Naive B cell (primary cell): ENCODE measurements around the gene MFN1. TPM values are rescaled to one million over a fixed set of nuclear protein-coding genes. Genes with fewer than 3 reads are reported as not detected.
A peak's percentile ranks its signal among the peaks of the same experiment; 100 is the strongest.

Source experiments
- ATAC-seq, 2 donors: fragments of 150-1000 bp; cut with Tn5 transposase; 2 replicates each; pipeline ENCODE4 v1.10.0; 2021; ENCODE audit warnings: low read depth in 2 of 2, mild to moderate bottlenecking in 2 of 2, moderate library complexity in 2 of 2
- DNase-seq: peaks from one replicate; pipeline ENCODE4 v3.0.0; 2022
- H3K27ac Mint-ChIP-seq, 6 donors: one replicate each; pipeline ENCODE4 v1.8.0; 2020 to 2022; ENCODE audit warnings: mild to moderate bottlenecking in 6 of 6, mixed read lengths in 6 of 6, moderate library complexity in 5 of 6, inconsistent platforms in 2 of 6
- H3K27me3 Mint-ChIP-seq, 3 donors: one replicate each; pipeline ENCODE4 v1.8.0; 2021 to 2022; ENCODE audit warnings: mixed read lengths in 3 of 3, mild to moderate bottlenecking in 1 of 3
- H3K36me3 Mint-ChIP-seq, 2 donors: one replicate each; pipeline ENCODE4 v1.8.0; 2020 to 2022; ENCODE audit warnings: mixed read lengths in 2 of 2, inconsistent platforms in 1 of 2, mild to moderate bottlenecking in 1 of 2
- H3K4me1 Mint-ChIP-seq, 3 donors: one replicate each; pipeline ENCODE4 v1.8.0; 2020 to 2022; ENCODE audit warnings: mixed read lengths in 3 of 3, inconsistent platforms in 1 of 3, mild to moderate bottlenecking in 1 of 3, moderate library complexity in 1 of 3
- H3K4me3 Mint-ChIP-seq, 8 donors: one replicate each; pipeline ENCODE4 v1.8.0; 2020 to 2022; ENCODE audit warnings: mild to moderate bottlenecking in 8 of 8, mixed read lengths in 8 of 8, moderate library complexity in 8 of 8, inconsistent platforms in 2 of 8
- H3K9me3 Mint-ChIP-seq, 7 donors: one replicate each; pipeline ENCODE4 v1.8.0; 2020 to 2022; ENCODE audit warnings: mixed read lengths in 7 of 7, mild to moderate bottlenecking in 5 of 7, inconsistent platforms in 2 of 7, moderate library complexity in 1 of 7
- polyA plus RNA-seq, 6 donors: library from polyadenylated mRNA; unstranded; fragments of 300-500 nt; fragmentation: Illumina TruSeq; gene quantifications; one replicate each; pipeline ENCODE4 v1.2.3, GENCODE V29; 2021; ENCODE audit warnings: low read depth in 6 of 6

The MFN1 gene
- polyA plus RNA-seq, 6 donors from 2014 or later = 18.2 to 41.4 (median 31.2) TPM

- H3K27me3 Mint-ChIP-seq = no peaks in the 10 kb centered on the region
- peak overlapping the region in 2 of 6 donors; percentile 9 to 57 for H3K27ac Mint-ChIP-seq
- H3K36me3 Mint-ChIP-seq = peaks cover 0 to 9% of the 10 kb centered on the region in 2 donors
- ATAC-seq (no peak), DNase-seq (no peak)
- no peaks in the 10 kb centered on the region for H3K4me1 Mint-ChIP-seq
- no peak overlapping the region for H3K4me3 Mint-ChIP-seq
- H3K9me3 Mint-ChIP-seq = no peaks in the 10 kb centered on the region
These were observed 27.8 kb downstream of the MFN1 start for GRCh38 chr3:179375091-179375999.

- Mint-ChIP-seq H3K9me3 (no peaks in the 10 kb centered on the region), H3K36me3 (peaks cover 0 to 5% of the 10 kb centered on the region in 2 donors), H3K27ac (no peak overlapping the region), H3K4me3 (no peak overlapping the region), H3K4me1 (no peaks in the 10 kb centered on the region), H3K27me3 (no peaks in the 10 kb centered on the region)
- ATAC-seq = no peak
- no peak for DNase-seq
These were observed 29.0 kb downstream of the MFN1 start for GRCh38 chr3:179376474-179376873.

GRCh38 chr3:179391906-179392305 is 44.4 kb downstream of the MFN1 start:
- no peaks in the 10 kb centered on the region for H3K9me3 Mint-ChIP-seq
- H3K4me1 Mint-ChIP-seq = peaks cover 0 to 3% (median 0%) of the 10 kb centered on the region in 3 donors
- no peak overlapping the region for H3K4me3 Mint-ChIP-seq
- DNase-seq = no peak
- H3K36me3 Mint-ChIP-seq = peaks cover 8 to 30% of the 10 kb centered on the region in 2 donors
- no peaks in the 10 kb centered on the region for H3K27me3 Mint-ChIP-seq
- peak overlapping the region in 1 of 6 donors; percentile 76 for H3K27ac Mint-ChIP-seq
- ATAC-seq = no peak

- Mint-ChIP-seq H3K36me3 (peaks cover 0 to 24% of the 10 kb centered on the region in 2 donors), H3K9me3 (no peaks in the 10 kb centered on the region), H3K4me1 (no peaks in the 10 kb centered on the region), H3K27me3 (no peaks in the 10 kb centered on the region), H3K27ac (peak overlapping the region in 1 of 6 donors; percentile 27), H3K4me3 (no peak overlapping the region)
- DNase-seq (no peak), ATAC-seq (no peak)
These were observed 51.2 kb downstream of the MFN1 start for GRCh38 chr3:179398574-179399231.

GRCh38 chr3:179401561-179401960 is 54.1 kb downstream of the MFN1 start:
- peaks cover 0 to 20% of the 10 kb centered on the region in 2 donors for H3K36me3 Mint-ChIP-seq
- H3K9me3 Mint-ChIP-seq = no peaks in the 10 kb centered on the region
- no peaks in the 10 kb centered on the region for H3K27me3 Mint-ChIP-seq
- peak overlapping the region in 1 of 6 donors; percentile 4 for H3K27ac Mint-ChIP-seq
- DNase-seq (no peak), ATAC-seq (no peak)
- no peaks in the 10 kb centered on the region for H3K4me1 Mint-ChIP-seq
- no peak overlapping the region for H3K4me3 Mint-ChIP-seq

GRCh38 chr3:179402963-179403362 is 55.5 kb downstream of the MFN1 start:
- no peak for DNase-seq
- ATAC-seq = no peak
- Mint-ChIP-seq H3K27ac (peak overlapping the region in 4 of 6 donors; percentile 36 to 81 (median 64)), H3K27me3 (no peaks in the 10 kb centered on the region), H3K4me3 (no peak overlapping the region), H3K4me1 (no peaks in the 10 kb centered on the region), H3K9me3 (no peaks in the 10 kb centered on the region), H3K36me3 (peaks cover 0 to 20% of the 10 kb centered on the region in 2 donors)

- no peaks in the 10 kb centered on the region for H3K27me3 Mint-ChIP-seq
- H3K36me3 Mint-ChIP-seq = peaks cover 0 to 20% of the 10 kb centered on the region in 2 donors
- no peaks in the 10 kb centered on the region for H3K4me1 Mint-ChIP-seq
- H3K4me3 Mint-ChIP-seq = no peak overlapping the region
- no peak for DNase-seq
- no peaks in the 10 kb centered on the region for H3K9me3 Mint-ChIP-seq
- ATAC-seq = no peak
- H3K27ac Mint-ChIP-seq = no peak overlapping the region
These were observed 56.8 kb downstream of the MFN1 start for GRCh38 chr3:179404307-179404706.

- H3K4me1 Mint-ChIP-seq = peaks cover 0 to 4% (median 4%) of the 10 kb centered on the region in 3 donors
- H3K27me3 Mint-ChIP-seq = no peaks in the 10 kb centered on the region
- peak; percentile 30 for ATAC-seq
These were observed 62.8 kb downstream of the MFN1 start for GRCh38 chr3:179410331-179410730.

GRCh38 chr3:179410999-179411398 is 63.5 kb downstream of the MFN1 start:
- ATAC-seq (no peak), DNase-seq (no peak)
- Mint-ChIP-seq H3K36me3 (peaks cover 0 to 7% of the 10 kb centered on the region in 2 donors), H3K4me3 (no peak overlapping the region), H3K4me1 (peaks cover 0 to 4% (median 4%) of the 10 kb centered on the region in 3 donors), H3K9me3 (no peaks in the 10 kb centered on the region), H3K27ac (no peak overlapping the region), H3K27me3 (no peaks in the 10 kb centered on the region)

More at GRCh38 chr3:179410331-179410730, 62.8 kb downstream of the MFN1 start:
- Mint-ChIP-seq H3K36me3 (peaks cover 0 to 9% of the 10 kb centered on the region in 2 donors), H3K9me3 (no peaks in the 10 kb centered on the region), H3K4me3 (peak overlapping the region in 1 of 8 donors; percentile 6), H3K27ac (peak overlapping the region in 2 of 6 donors; percentile 12 to 53)
- DNase-seq = no peak

- no peak for DNase-seq
- Mint-ChIP-seq H3K27ac (peak overlapping the region in 1 of 6 donors; percentile 59), H3K4me3 (no peak overlapping the region), H3K27me3 (no peaks in the 10 kb centered on the region), H3K9me3 (no peaks in the 10 kb centered on the region), H3K4me1 (peaks cover 3 to 4% (median 3%) of the 10 kb centered on the region in 3 donors), H3K36me3 (peaks cover 0 to 17% of the 10 kb centered on the region in 2 donors)
- no peak for ATAC-seq
These were observed 67.3 kb downstream of the MFN1 start for GRCh38 chr3:179414804-179415203.

GRCh38 chr3:179415377-179415776 is 67.9 kb downstream of the MFN1 start:
- Mint-ChIP-seq H3K9me3 (no peaks in the 10 kb centered on the region), H3K36me3 (peaks cover 0 to 17% of the 10 kb centered on the region in 2 donors), H3K27me3 (no peaks in the 10 kb centered on the region), H3K27ac (no peak overlapping the region), H3K4me1 (peaks cover 0 to 3% (median 3%) of the 10 kb centered on the region in 3 donors), H3K4me3 (no peak overlapping the region)
- DNase-seq = no peak
- no peak for ATAC-seq

GRCh38 chr3:179416681-179417080 is 69.2 kb downstream of the MFN1 start:
- no peak for ATAC-seq
- no peaks in the 10 kb centered on the region for H3K27me3 Mint-ChIP-seq
- H3K4me3 Mint-ChIP-seq = no peak overlapping the region
- peaks cover 0 to 17% of the 10 kb centered on the region in 2 donors for H3K36me3 Mint-ChIP-seq
- no peaks in the 10 kb centered on the region for H3K9me3 Mint-ChIP-seq
- DNase-seq = no peak
- peak overlapping the region in 1 of 6 donors; percentile 38 for H3K27ac Mint-ChIP-seq
- H3K4me1 Mint-ChIP-seq = peaks cover 0 to 3% (median 0%) of the 10 kb centered on the region in 3 donors

- DNase-seq = no peak
- Mint-ChIP-seq H3K27ac (no peak overlapping the region), H3K4me3 (no peak overlapping the region), H3K4me1 (peaks cover 0 to 3% (median 0%) of the 10 kb centered on the region in 3 donors), H3K27me3 (no peaks in the 10 kb centered on the region), H3K36me3 (peaks cover 4 to 17% of the 10 kb centered on the region in 2 donors), H3K9me3 (no peaks in the 10 kb centered on the region)
- ATAC-seq = no peak
These were observed 71.1 kb downstream of the MFN1 start for GRCh38 chr3:179418610-179419009.
